ENCODE data around the gene NHP2.

Gene NHP2

GRCh38 chr5:178113141-178113787 lies 40.4 kb downstream of the NHP2 start, which contains the start of gene N4BP3:
N4BP3 (plus strand) TSS chr5:178113532; CDS start chr5:178119584, 6,052 bp downstream.
- peak; percentile 89 for DNase-seq

GRCh38 chr5:178112545-178112944 lies 41.1 kb downstream of the NHP2 start:
- no peak for DNase-seq

GRCh38 chr5:178111925-178112324 lies 41.8 kb downstream of the NHP2 start:
- no peak for DNase-seq

GRCh38 chr5:178110511-178110910 lies 43.2 kb downstream of the NHP2 start:
- DNase-seq = no peak

GRCh38 chr5:178108966-178109365 lies 44.7 kb downstream of the NHP2 start:
- no peak for DNase-seq

GRCh38 chr5:178108446-178108845 lies 45.2 kb downstream of the NHP2 start:
- DNase-seq = no peak

GRCh38 chr5:178107756-178108310 lies 45.9 kb downstream of the NHP2 start:
- DNase-seq = no peak

GRCh38 chr5:178106556-178107239 lies 47.0 kb downstream of the NHP2 start:
- no peak for DNase-seq

GRCh38 chr5:178106086-178106485 lies 47.6 kb downstream of the NHP2 start:
- DNase-seq = no peak

GRCh38 chr5:178104492-178104891 lies 49.2 kb downstream of the NHP2 start:
- no peak for DNase-seq

GRCh38 chr5:178103612-178104011 lies 50.1 kb downstream of the NHP2 start:
- DNase-seq = no peak

Measured in activated CD4-positive, alpha-beta T cell treated with anti-CD3 and anti-CD28 coated beads, Interleukin-10, Interleukin-2, amounts not matched to agents 100 ng/mL and 50 ng/mL, durations not matched to agents 16 hours and 8 hours (primary cell).